HEK293 (cell line): ENCODE measurements around the gene SORBS2.

Experiments
- CTCF ChIA-PET: fragments of 350-600 bp; formaldehyde crosslinking; extraction: SDS; loops from one replicate; lab custom pipeline; 2021; ENCODE audit warnings: antibody characterized with exemption; lab: Yijun Ruan, JAX
- POLR2A ChIA-PET: fragments of 300-600 bp; formaldehyde crosslinking; extraction: SDS; loops from one replicate; lab custom pipeline; 2020; ENCODE audit warnings: antibody characterized with exemption, inconsistent platforms; lab: Yijun Ruan, JAX
- H3K27ac ChIP-seq: fragments of 200-500 bp; sonication (Bioruptor generic); 2 replicates; pipeline ENCODE4 v1.5.1; 2014; ENCODE audit warnings: low read depth, low read length, control low read depth, inconsistent platforms; ENCODE audit errors: extremely low read depth
- H3K36me3 ChIP-seq, 2 experiments: fragments of 200-500 bp in 1 of 2; sonication (Bioruptor generic) in 1 of 2; 1 replicate in 1 of 2; 2 replicates in 1 of 2; pipeline ENCODE4 v1.5.1; 2014 to 2017; ENCODE audit warnings: inconsistent platforms in 2 of 2, low read length in 2 of 2; ENCODE audit not compliant: control insufficient read depth in 2 of 2, insufficient read depth in 1 of 2
- H3K4me1 ChIP-seq: fragments of 200-500 bp; sonication (Bioruptor generic); 2 replicates; pipeline ENCODE4 v1.5.1; 2014; ENCODE audit warnings: mild to moderate bottlenecking, low read length, inconsistent platforms; ENCODE audit not compliant: control insufficient read depth, insufficient read depth
- H3K4me3 ChIP-seq: 2 replicates; pipeline ENCODE4 v1.5.1; 2011; ENCODE audit warnings: low read depth, mild to moderate bottlenecking, control low read depth, low read length, moderate library complexity
- H3K9me3 ChIP-seq: fragments of 200-500 bp; sonication (Bioruptor generic); 2 replicates; pipeline ENCODE4 v1.5.1; 2014; ENCODE audit warnings: low read depth, low read length, inconsistent platforms; ENCODE audit not compliant: control insufficient read depth, insufficient read depth
- MZF1 ChIP-seq: fragments of 450-650 bp; formaldehyde crosslinking; IDR thresholded peaks from 2 replicates; pipeline ENCODE4 v1.5.1; 2017; ENCODE audit warnings: missing biosample characterization, missing genetic modification characterization, borderline replicate concordance
- SCRT1 ChIP-seq: fragments of 450-650 bp; formaldehyde crosslinking; IDR thresholded peaks from 2 replicates; pipeline ENCODE4 v1.5.1; 2016; ENCODE audit warnings: missing biosample characterization, missing genetic modification characterization, borderline replicate concordance
- YY1 ChIP-seq: fragments of 450-650 bp; formaldehyde crosslinking; IDR thresholded peaks from 2 replicates; pipeline ENCODE4 v1.5.1; 2018; ENCODE audit warnings: missing biosample characterization, missing genetic modification characterization
- ZEB2 ChIP-seq: fragments of 450-650 bp; formaldehyde crosslinking; IDR thresholded peaks from 2 replicates; pipeline ENCODE4 v1.5.1; 2016; ENCODE audit warnings: missing biosample characterization, missing genetic modification characterization
- ZNF133 ChIP-seq: fragments of 450-650 bp; formaldehyde crosslinking; IDR thresholded peaks from 2 replicates; pipeline ENCODE4 v1.5.1; 2016; ENCODE audit warnings: missing biosample characterization, missing genetic modification characterization
- ZNF311 ChIP-seq: fragments of 450-650 bp; formaldehyde crosslinking; IDR thresholded peaks from 2 replicates; pipeline ENCODE4 v1.5.1; 2017; ENCODE audit warnings: missing biosample characterization, missing genetic modification characterization, borderline replicate concordance
- ZNF366 ChIP-seq: fragments of 450-650 bp; formaldehyde crosslinking; conservative IDR thresholded peaks from 2 replicates; pipeline ENCODE4 v1.5.1; 2016; ENCODE audit warnings: missing biosample characterization, missing genetic modification characterization
- ZNF560 ChIP-seq: fragments of 450-650 bp; formaldehyde crosslinking; IDR thresholded peaks from 2 replicates; pipeline ENCODE4 v1.5.1; 2017; ENCODE audit warnings: missing biosample characterization, missing genetic modification characterization, borderline replicate concordance
- ZNF624 ChIP-seq: fragments of 450-650 bp; formaldehyde crosslinking; IDR thresholded peaks from 2 replicates; pipeline ENCODE4 v1.5.1; 2017; ENCODE audit warnings: missing biosample characterization, missing genetic modification characterization
- ZNF629 ChIP-seq: fragments of 450-650 bp; formaldehyde crosslinking; IDR thresholded peaks from 2 replicates; pipeline ENCODE4 v1.5.1; 2017; ENCODE audit warnings: missing biosample characterization, missing genetic modification characterization
- ZNF654 ChIP-seq: fragments of 450-650 bp; formaldehyde crosslinking; IDR thresholded peaks from 2 replicates; pipeline ENCODE4 v1.5.1; 2016; ENCODE audit warnings: low read depth, missing biosample characterization, missing genetic modification characterization
- TF ChIP-seq, protein P1 (sequence below): fragments of 450-650 bp; formaldehyde crosslinking; IDR thresholded peaks from 2 replicates; pipeline ENCODE4 v1.5.1; 2016; ENCODE audit warnings: missing biosample characterization, missing genetic modification characterization, borderline replicate concordance
- TF ChIP-seq, protein P2 (sequence below): fragments of 450-650 bp; formaldehyde crosslinking; IDR thresholded peaks from 2 replicates; pipeline ENCODE4 v1.5.1; 2016; ENCODE audit warnings: missing biosample characterization, missing genetic modification characterization
- TF ChIP-seq, protein P3 (sequence below): IDR thresholded peaks from 2 replicates; pipeline ENCODE4 v1.6.1; 2011; ENCODE audit warnings: mild to moderate bottlenecking, low read depth, low read length, borderline replicate concordance
- TF ChIP-seq, protein P4 (sequence below): fragments of 450-650 bp; formaldehyde crosslinking; IDR thresholded peaks from 2 replicates; pipeline ENCODE4; 2016; ENCODE audit warnings: missing biosample characterization, missing genetic modification characterization
- TF ChIP-seq, protein P5 (sequence below): fragments of 450-650 bp; formaldehyde crosslinking; IDR thresholded peaks from 2 replicates; pipeline ENCODE4 v1.5.1; 2016; ENCODE audit warnings: missing biosample characterization, missing genetic modification characterization

Gene SORBS2

DNA sequence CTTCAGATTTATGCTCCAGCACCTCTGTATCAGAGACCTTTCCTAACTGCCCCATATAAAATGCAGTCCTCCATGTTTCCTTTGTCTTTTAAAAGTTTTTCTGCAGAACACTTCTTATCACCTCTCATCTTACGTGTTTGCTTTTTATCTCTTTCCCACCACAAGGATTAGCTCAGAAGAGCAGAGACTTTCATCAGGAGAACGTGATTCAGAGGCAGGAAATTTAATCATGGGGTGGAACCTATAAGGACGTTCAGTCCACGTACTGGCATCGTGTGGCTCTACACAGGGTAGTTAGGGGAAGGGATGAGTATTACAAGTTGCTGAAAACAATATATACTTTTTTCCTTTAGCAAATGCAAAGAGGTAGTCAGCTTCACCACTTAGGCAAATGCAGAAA is 98.7 kb downstream of the SORBS2 start:
- Histone ChIP-seq H3K36me3 (no peaks in the 10 kb centered on the region), H3K9me3 (no peaks in the 10 kb centered on the region)
- TF ChIP-seq, protein P1, sequence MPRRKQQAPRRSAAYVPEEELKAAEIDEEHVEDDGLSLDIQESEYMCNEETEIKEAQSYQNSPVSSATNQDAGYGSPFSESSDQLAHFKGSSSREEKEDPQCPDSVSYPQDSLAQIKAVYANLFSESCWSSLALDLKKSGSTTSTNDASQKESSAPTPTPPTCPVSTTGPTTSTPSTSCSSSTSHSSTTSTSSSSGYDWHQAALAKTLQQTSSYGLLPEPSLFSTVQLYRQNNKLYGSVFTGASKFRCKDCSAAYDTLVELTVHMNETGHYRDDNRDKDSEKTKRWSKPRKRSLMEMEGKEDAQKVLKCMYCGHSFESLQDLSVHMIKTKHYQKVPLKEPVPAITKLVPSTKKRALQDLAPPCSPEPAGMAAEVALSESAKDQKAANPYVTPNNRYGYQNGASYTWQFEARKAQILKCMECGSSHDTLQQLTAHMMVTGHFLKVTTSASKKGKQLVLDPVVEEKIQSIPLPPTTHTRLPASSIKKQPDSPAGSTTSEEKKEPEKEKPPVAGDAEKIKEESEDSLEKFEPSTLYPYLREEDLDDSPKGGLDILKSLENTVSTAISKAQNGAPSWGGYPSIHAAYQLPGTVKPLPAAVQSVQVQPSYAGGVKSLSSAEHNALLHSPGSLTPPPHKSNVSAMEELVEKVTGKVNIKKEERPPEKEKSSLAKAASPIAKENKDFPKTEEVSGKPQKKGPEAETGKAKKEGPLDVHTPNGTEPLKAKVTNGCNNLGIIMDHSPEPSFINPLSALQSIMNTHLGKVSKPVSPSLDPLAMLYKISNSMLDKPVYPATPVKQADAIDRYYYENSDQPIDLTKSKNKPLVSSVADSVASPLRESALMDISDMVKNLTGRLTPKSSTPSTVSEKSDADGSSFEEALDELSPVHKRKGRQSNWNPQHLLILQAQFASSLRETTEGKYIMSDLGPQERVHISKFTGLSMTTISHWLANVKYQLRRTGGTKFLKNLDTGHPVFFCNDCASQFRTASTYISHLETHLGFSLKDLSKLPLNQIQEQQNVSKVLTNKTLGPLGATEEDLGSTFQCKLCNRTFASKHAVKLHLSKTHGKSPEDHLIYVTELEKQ (tag by site-specific recombination), result no peak
- TF ChIP-seq YY1 (tag by site-specific recombination) (no peak), SCRT1 (tag by site-specific recombination) (no peak), ZNF560 (tag by site-specific recombination) (no peak), ZNF654 (no peak)
- TF ChIP-seq, protein P2, sequence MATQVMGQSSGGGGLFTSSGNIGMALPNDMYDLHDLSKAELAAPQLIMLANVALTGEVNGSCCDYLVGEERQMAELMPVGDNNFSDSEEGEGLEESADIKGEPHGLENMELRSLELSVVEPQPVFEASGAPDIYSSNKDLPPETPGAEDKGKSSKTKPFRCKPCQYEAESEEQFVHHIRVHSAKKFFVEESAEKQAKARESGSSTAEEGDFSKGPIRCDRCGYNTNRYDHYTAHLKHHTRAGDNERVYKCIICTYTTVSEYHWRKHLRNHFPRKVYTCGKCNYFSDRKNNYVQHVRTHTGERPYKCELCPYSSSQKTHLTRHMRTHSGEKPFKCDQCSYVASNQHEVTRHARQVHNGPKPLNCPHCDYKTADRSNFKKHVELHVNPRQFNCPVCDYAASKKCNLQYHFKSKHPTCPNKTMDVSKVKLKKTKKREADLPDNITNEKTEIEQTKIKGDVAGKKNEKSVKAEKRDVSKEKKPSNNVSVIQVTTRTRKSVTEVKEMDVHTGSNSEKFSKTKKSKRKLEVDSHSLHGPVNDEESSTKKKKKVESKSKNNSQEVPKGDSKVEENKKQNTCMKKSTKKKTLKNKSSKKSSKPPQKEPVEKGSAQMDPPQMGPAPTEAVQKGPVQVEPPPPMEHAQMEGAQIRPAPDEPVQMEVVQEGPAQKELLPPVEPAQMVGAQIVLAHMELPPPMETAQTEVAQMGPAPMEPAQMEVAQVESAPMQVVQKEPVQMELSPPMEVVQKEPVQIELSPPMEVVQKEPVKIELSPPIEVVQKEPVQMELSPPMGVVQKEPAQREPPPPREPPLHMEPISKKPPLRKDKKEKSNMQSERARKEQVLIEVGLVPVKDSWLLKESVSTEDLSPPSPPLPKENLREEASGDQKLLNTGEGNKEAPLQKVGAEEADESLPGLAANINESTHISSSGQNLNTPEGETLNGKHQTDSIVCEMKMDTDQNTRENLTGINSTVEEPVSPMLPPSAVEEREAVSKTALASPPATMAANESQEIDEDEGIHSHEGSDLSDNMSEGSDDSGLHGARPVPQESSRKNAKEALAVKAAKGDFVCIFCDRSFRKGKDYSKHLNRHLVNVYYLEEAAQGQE (tag by site-specific recombination), result no peak
- TF ChIP-seq, protein P3, sequence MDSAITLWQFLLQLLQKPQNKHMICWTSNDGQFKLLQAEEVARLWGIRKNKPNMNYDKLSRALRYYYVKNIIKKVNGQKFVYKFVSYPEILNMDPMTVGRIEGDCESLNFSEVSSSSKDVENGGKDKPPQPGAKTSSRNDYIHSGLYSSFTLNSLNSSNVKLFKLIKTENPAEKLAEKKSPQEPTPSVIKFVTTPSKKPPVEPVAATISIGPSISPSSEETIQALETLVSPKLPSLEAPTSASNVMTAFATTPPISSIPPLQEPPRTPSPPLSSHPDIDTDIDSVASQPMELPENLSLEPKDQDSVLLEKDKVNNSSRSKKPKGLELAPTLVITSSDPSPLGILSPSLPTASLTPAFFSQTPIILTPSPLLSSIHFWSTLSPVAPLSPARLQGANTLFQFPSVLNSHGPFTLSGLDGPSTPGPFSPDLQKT, result no peak
- TF ChIP-seq, protein P4, sequence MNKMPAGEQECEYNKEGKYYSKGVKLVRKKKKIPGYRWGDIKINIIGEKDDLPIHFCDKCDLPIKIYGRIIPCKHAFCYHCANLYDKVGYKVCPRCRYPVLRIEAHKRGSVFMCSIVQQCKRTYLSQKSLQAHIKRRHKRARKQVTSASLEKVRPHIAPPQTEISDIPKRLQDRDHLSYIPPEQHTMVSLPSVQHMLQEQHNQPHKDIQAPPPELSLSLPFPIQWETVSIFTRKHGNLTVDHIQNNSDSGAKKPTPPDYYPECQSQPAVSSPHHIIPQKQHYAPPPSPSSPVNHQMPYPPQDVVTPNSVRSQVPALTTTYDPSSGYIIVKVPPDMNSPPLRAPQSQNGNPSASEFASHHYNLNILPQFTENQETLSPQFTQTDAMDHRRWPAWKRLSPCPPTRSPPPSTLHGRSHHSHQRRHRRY (tag by site-specific recombination), result no peak
- TF ChIP-seq, all 188 proteins: peak for 0
- H3K27ac ChIP-seq, result no peak overlapping the region
- POLR2A ChIA-PET, result no interaction called here
- CTCF ChIA-PET, result no interaction called here
- no peaks in the 10 kb centered on the region for H3K4me1 ChIP-seq
- no peak overlapping the region for H3K4me3 ChIP-seq

DNA sequence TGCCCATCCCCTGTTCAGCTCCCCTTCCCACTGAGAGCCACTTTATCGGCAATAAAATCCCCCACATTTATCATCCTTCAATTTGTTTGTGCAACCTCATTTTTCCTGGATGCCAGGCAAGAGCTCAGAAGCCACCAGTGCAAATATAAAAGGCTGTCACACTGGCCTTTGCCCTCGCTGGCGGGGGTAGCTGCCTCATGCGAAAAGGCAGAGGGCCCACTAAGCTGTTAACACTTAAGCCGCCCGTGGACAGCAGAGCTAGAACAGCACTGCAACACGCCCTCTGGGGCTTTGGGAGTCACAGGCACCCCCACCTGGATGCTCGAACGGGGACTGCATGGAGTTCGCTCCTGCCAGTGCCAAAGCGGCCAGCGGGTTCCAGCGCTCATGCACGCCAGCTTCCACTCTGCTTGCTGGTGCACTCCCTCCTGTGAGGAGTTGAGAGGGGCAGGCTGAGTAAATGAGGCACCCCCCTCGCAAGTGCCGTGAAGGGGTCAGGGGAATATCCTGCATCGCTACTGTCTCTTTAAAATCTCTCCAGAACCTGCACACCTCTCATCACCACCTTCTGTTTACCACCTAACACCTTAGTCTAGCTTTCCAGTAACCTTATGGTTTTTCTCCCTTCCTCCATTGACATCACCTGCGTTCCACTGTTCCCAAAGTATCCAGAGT is 99.5 kb downstream of the SORBS2 start:
- POLR2A ChIA-PET, result no interaction called here
- Histone ChIP-seq H3K4me1 (no peaks in the 10 kb centered on the region), H3K9me3 (no peaks in the 10 kb centered on the region)
- TF ChIP-seq ZNF366 (tag by site-specific recombination) (no peak), ZNF624 (tag by site-specific recombination) (no peak), ZNF133 (tag by site-specific recombination) (no peak), ZNF629 (no peak), ZNF560 (tag by site-specific recombination) (no peak), ZNF311 (tag by site-specific recombination) (no peak), ZEB2 (tag by site-specific recombination) (no peak), MZF1 (no peak)
- TF ChIP-seq, protein P5, sequence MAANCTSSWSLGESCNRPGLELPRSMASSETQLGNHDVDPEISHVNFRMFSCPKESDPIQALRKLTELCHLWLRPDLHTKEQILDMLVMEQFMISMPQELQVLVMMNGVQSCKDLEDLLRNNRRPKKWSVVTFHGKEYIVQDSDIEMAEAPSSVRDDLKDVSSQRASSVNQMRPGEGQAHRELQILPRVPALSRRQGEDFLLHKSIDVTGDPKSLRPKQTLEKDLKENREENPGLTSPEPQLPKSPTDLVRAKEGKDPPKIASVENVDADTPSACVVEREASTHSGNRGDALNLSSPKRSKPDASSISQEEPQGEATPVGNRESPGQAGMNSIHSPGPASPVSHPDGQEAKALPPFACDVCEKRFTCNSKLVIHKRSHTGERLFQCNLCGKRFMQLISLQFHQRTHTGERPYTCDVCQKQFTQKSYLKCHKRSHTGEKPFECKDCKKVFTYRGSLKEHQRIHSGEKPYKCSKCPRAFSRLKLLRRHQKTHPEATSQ (tag by site-specific recombination), result no peak
- TF ChIP-seq, all 188 proteins: peak for 0
- CTCF ChIA-PET, result no interaction called here
- no peaks in the 10 kb centered on the region for H3K36me3 ChIP-seq
- H3K4me3 ChIP-seq, result no peak overlapping the region
- H3K27ac ChIP-seq, result no peak overlapping the region
